ENCODE data around the gene TMEM201.

DNA sequence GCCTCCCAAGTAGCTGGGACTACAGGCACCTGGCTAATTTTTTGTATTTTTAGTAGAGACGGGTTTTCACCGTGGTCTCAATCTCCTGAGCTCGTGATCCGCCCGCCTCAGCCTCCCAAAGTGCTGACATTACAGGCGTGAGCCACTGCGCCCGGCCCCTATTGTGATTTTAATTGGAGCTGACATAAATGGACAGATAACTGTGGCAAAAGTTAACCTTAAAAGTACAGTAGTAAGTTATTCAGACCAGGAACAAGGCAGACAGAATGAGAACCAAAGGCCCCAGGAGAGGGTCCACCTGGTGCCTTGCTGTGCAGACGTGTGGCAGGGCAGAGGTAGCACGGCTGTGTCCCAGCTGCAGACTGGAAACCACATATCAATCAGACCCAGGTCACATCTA lies 11.0 kb downstream of the TMEM201 start:
- TF ChIP-seq, protein P1, sequence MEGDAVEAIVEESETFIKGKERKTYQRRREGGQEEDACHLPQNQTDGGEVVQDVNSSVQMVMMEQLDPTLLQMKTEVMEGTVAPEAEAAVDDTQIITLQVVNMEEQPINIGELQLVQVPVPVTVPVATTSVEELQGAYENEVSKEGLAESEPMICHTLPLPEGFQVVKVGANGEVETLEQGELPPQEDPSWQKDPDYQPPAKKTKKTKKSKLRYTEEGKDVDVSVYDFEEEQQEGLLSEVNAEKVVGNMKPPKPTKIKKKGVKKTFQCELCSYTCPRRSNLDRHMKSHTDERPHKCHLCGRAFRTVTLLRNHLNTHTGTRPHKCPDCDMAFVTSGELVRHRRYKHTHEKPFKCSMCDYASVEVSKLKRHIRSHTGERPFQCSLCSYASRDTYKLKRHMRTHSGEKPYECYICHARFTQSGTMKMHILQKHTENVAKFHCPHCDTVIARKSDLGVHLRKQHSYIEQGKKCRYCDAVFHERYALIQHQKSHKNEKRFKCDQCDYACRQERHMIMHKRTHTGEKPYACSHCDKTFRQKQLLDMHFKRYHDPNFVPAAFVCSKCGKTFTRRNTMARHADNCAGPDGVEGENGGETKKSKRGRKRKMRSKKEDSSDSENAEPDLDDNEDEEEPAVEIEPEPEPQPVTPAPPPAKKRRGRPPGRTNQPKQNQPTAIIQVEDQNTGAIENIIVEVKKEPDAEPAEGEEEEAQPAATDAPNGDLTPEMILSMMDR (conservative IDR thresholded peaks at IDR 0.05; ENCODE audit: low read depth, low read length): no peak
- TF ChIP-seq EZH2 (IDR thresholded peaks at IDR 0.05; ENCODE audit: borderline replicate concordance, low read depth, low read length, poor library complexity, severe bottlenecking): no peak

All from A673 (cell line).